T47D (cell line): ENCODE results near the gene SENP1.

Experiments used
- DNase-seq, 2 experiments: peaks; one replicate each; pipeline versions ENCODE4 v3.0.0 to v3.0.0-alpha.2; 2011 to 2012; ENCODE audit warnings: low read depth in 1 of 2, low spot score in 1 of 2
- JUND ChIP-seq: IDR thresholded peaks from 2 replicates; pipeline ENCODE4 v1.6.1; 2012; ENCODE audit warnings: low read depth
- in situ Hi-C: cut with HindIII; loops from 2 replicates; pipeline ENCODE4 v1.10.0; 2016; ENCODE audit warnings: low sequenced_read_pairs, low pct_unique_long_range_greater_than_20kb

SENP1 gene

DNA sequence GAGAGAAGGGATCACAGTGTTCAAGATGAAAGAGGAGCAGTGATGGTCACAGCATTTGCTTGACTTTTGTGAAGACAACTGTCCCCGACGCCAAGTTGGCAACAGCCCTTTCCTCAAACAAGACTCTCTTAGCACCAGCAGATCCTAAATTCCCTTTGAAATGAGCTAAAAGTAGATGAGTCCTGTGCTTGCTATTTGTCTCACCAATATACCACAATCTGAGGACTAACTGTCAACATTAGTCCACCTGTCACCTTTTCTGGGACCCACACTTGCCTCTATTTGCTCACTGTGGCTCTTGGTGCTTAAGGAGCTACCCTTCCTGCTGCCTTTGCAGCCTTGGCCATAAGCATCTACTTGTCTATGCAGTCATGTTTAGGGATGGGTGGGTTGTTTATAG lies 54.2 kb downstream of the SENP1 start:
- no peak for DNase-seq
- TF ChIP-seq JUND = no peak
- in situ Hi-C loops = no loop called here

GRCh38 chr12:48050174-48050573 lies 55.7 kb downstream of the SENP1 start:
- TF ChIP-seq JUND = no peak
- in situ Hi-C loops = no loop called here
- DNase-seq = no peak

DNA sequence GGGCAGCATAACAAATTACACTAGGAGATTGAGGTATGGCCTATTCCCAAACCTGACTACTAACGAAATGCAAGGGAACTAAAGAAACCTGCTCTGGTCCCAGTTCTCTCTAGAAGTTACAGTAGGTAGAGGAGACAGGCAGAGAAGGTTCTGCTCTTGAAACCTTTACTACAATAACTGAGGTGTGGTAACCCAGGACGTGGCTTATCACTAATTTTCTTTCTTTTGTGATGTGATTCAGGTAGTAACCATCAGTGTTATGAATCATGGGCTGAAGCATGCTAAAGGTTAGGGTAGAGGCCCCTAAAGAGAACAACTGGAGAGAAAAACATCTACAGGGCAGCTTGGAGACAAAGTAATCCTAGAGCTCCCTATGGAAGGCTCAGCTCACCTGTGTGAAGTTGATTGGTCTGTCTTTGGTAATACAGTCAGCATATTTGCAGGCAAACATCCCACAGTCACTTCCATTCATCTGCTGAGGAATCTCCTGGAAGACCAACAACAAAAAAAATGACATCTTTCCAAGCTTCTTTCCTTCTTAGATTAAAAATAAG lies 59.8 kb downstream of the SENP1 start:
- DNase-seq = no peak
- in situ Hi-C loops = no loop called here
- no peak for TF ChIP-seq JUND

DNA sequence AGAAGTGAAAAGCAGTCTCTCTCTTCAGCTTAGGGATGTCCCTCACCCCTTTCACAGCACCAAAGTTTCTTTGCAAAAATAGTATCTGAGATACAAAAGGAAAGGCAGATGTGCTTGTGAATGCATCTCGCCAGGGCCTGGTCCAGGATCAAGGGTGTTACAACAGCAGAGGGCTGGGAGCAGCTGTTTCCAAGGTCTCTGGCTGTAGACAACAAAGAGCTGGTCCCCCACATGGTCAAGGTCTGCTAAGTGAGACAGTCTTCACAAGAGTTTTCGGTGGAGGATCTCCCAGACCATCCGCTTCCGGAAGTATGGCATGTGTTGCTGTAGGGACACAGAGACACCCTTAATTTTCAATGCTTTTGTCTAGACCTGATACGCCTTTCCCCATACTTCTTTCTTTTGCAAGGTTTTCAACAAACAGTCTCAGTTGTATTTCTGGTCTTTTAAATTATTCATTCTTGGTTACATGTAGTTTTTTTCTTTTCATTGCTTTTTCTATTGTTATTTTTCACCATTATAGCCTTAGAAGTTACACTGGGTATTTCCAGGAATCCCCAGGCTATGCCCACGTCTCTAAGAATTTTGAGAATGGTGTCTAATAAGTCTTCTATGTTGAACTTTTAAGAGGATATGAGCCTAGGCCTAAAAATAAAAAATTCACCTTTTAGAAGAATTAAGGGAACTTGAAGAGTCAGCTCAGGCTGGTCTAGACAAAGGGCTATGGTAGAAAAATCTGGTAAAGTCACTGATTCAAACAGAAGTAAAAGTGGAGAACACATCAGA lies 60.6 kb downstream of the SENP1 start:
- DNase-seq = no peak
- in situ Hi-C loops = no loop called here
- TF ChIP-seq JUND = no peak

DNA sequence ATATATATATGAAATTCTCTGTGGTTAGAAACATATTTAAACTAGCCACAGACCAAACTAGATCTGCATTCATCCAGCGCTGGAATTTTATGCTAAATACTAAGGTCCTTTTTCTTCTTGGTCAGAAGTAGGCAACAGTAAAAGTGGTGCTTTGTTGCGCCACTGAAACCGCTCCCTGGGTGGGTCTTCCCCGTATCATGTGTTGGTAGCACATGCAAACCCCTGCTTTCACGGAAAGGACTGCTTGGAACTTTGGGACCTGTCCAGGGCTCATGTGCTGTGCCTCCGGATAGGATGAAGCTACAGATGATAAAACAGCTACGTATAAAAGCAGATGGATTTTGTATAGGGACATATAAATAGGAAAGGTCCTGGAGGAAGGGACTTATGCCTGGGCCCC lies 61.5 kb downstream of the SENP1 start:
- in situ Hi-C loops = no loop called here
- no peak for DNase-seq
- no peak for TF ChIP-seq JUND

GRCh38 chr12:48043771-48044170 lies 62.1 kb downstream of the SENP1 start:
- no peak for TF ChIP-seq JUND
- no peak for DNase-seq
- in situ Hi-C loops = no loop called here

GRCh38 chr12:48041591-48042423 lies 64.1 kb downstream of the SENP1 start:
- in situ Hi-C loops = no loop called here
- no peak for DNase-seq
- no peak for TF ChIP-seq JUND

- in situ Hi-C loops = no loop called here
- DNase-seq = no peak
- TF ChIP-seq JUND = no peak
These were observed 65.5 kb downstream of the SENP1 start for GRCh38 chr12:48040354-48040753.

GRCh38 chr12:48039151-48039550 lies 66.7 kb downstream of the SENP1 start:
- TF ChIP-seq JUND = no peak
- DNase-seq = no peak
- in situ Hi-C loops = no loop called here

GRCh38 chr12:48038085-48038484 lies 67.8 kb downstream of the SENP1 start:
- no peak for DNase-seq
- in situ Hi-C loops = no loop called here
- no peak for TF ChIP-seq JUND

- in situ Hi-C loops = no loop called here
- no peak for TF ChIP-seq JUND
- DNase-seq = no peak
These were observed 68.5 kb downstream of the SENP1 start for GRCh38 chr12:48037267-48037915.

- TF ChIP-seq JUND = no peak
- no peak for DNase-seq
- in situ Hi-C loops = no loop called here
These were observed 69.1 kb downstream of the SENP1 start for GRCh38 chr12:48036818-48037217.
